Superior temporal gyrus (tissue), 1 donor: ENCODE data around the gene TNS3.
A peak's percentile ranks its signal among the peaks of the same experiment; 100 is the strongest.

Experiments
- DNase-seq: peaks from one replicate; pipeline ENCODE4 v3.0.0-alpha.2; 2016; ENCODE audit errors: extremely low spot score

TNS3 gene

DNA sequence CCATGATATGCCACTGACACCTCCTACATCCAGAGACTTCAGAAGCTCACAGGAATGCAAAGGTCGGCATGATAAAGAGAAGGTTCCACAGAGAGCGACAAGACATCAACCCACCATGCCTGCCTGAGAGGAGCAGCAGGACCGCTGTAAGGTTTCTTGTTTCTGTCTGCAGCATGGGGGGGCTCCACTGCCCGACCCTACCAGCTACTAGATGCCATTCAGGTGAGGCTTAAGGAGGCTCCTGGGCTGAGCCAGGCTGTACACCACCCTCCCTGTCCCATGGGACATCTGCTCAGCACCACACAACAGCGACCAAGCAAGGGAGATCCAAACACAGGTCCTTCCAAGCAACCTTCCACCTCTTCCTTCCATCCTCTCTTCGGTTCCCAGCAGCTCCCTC lies 234.6 kb downstream of the TNS3 start:
- no peak for DNase-seq

DNA sequence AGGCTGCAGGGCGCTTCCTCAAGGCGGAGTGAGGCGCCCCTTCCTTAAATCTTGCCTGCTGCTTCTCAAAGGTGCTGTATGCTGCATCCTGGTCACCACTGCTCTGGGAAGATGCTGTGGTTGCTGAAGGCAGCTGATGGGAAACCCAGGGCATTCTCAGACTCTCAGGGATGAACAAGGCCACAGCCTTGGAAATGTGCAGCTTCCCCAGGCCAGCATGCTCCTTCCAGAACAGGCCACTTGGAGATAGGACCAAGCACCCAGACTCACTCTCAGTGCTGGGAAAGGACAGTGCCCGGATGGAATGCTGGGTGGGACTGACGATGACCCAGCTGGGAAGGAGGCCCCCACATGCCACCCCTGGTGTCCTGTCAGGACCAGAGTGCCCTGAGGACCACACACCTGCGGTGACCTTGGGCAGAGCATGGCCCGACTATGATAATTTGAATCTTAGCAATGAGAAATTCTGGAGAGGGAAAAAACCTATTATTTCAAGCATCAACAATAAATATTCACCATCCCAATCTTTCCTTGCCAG lies 235.5 kb downstream of the TNS3 start:
- no peak for DNase-seq

DNA sequence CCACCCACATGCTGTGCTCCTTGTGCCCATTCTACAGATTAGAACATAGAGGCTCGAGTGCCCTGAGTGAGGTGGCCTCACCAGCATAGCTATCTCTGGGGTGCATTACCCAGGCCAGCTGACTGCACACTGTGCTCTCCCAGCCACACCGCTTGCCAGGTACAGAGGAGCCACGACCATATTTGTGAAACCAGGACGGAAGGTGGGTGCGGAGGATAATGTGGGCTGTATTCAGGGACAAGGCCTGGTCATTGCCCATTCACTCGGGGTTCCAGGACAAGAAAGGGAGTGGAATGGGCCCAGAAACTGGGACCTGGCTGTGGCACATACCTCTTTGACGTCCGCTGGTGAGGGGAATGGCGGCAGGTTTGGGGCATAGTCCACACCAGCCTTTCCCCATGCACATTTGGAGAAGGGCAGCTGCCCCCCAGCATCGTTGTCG lies 236.0 kb downstream of the TNS3 start:
- no peak for DNase-seq

DNA sequence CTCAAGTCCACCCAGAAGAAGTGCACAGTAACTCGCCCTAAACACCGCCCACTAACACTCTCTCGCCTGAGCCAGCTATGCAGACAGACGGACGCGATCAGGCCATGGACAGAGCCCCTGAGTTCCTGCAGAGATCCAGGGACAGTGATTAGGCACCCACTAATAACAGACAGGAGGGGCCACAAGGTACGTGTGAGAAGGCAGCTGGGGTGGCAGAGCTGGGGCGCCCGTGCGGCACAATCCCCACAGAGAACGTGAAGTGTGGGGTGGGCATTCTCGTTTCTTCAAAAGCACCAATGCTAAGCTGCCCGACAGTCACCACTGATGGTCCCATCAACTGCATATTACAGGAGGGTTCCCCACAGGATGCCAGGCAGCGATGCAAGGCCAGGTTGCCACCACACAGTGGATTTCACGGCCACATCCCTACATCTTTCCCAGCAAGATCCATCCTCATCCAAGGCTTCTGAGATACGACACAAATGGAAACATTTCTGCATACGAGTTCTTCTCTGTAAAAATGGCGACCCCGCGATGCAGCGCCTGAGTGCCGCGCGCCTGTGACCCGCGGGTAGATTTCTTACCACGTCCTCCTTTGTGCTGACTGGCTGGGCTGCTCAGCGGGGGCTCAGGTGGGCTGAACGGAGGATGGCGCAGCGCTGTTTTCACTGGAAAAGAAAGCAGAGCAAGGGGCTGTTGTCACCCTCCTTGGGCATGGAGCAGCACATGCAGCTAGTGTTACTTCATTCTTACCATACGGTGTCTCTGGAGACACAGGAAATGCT lies 237.5 kb downstream of the TNS3 start:
- no peak for DNase-seq

DNA sequence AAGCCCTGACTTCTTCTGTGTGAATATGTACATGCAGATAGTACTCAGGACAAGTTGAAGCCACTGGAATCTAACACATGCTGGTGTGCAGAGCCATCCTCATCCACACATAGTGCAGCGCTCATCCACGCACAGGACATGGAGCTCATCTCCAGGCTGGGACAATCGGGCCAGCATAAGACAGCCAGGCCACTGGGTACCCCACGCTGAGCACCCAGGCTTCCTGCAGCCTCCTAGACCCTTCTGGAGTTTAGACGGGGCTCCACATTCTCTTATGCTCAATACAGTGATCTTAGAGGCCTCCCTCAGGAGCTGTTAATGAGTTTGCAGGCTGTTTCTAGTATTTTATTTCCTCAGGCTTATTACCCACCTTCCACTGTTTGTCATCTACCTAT lies 238.9 kb downstream of the TNS3 start:
- DNase-seq: no peak

DNA sequence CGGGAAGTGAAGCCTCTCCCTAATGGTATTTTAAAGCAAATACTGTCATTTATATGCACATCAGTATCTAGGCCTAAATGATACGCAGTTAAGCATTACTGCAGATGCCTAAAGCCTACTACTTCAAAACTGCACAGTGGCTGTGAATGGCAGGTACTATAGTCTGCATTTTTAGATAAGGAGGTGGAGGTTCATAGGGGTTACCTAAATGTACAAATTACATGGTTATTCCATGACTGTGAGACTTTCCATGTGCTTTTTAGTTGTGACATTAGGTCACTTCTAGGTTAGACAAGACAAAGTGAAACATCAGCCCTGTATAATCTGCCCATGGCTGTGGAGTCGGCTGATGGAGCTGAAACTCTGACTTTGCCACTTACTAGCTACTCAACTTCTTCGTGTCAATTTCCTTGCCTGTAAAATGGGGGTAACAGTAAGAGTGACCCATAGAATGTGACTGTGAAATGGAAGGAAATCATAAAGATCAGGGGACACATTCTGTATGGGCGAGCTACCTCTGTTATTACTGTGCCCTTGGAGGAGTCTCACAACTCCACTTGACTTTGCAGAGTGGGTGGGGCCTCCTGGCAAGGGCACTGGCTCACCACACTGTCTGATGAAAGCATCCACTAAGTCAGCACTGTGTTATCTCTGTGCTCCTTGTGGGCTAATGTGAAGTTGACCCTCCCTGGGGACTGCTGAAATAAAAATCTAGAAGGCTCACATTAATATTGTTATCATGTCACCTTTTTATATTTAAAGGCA lies 239.4 kb downstream of the TNS3 start:
- DNase-seq: no peak

DNA sequence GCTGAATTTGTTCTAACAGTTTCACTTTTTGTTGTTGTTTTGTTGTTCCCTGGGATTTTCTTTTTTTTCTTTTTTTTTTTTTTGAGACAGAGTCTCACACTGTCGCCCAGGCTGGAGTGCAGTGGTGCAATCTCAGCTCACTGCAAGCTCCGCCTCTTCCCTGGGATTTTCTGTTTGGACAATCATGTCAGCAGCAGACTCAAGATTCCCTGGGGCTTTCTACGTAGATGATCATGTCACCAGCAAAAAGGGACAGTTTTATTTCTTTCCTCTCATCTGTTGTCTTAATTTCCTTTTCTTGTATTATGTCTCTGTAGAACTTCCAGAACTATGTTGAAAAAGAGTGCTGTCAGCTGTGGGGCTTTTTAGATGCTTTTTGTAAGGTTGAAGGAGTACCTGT lies 241.4 kb downstream of the TNS3 start:
- no peak for DNase-seq

DNA sequence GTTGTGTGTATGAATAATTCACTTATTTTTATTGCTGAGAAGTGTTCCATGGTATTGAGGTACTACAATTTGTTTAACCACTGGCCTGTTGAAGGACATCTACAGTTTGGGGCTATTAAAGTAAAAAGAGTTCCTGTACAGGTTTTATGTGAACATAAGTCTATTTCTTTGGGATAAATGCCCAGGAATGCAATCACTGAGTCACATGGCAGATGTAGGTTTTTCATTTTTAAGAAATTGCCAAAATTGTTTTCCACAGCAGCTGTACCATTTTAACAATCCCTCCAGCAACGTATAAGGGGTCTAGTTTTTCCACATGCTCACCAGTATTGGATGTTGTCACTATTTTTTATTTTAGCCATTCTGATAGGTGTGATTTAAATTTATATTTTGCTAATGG lies 243.9 kb downstream of the TNS3 start:
- no peak for DNase-seq

DNA sequence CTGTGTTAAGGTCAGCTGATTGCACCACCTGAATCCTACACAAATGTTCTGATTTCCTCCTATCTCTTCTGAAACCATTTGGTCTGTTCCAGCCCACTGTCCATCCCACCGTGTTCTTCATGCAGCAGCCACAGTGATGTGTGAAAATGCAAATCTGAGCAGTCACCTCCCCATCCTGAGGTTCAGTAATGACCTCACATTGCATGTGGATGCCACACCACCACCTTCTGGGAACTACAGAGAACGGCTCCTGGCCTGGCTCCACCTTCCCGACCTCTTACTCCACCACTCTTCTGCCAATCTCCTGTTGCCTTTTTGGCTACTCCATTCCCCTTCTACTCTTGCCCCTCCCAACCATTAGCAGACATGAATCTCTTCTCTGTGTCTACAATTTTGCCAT lies 244.4 kb downstream of the TNS3 start:
- no peak for DNase-seq

DNA sequence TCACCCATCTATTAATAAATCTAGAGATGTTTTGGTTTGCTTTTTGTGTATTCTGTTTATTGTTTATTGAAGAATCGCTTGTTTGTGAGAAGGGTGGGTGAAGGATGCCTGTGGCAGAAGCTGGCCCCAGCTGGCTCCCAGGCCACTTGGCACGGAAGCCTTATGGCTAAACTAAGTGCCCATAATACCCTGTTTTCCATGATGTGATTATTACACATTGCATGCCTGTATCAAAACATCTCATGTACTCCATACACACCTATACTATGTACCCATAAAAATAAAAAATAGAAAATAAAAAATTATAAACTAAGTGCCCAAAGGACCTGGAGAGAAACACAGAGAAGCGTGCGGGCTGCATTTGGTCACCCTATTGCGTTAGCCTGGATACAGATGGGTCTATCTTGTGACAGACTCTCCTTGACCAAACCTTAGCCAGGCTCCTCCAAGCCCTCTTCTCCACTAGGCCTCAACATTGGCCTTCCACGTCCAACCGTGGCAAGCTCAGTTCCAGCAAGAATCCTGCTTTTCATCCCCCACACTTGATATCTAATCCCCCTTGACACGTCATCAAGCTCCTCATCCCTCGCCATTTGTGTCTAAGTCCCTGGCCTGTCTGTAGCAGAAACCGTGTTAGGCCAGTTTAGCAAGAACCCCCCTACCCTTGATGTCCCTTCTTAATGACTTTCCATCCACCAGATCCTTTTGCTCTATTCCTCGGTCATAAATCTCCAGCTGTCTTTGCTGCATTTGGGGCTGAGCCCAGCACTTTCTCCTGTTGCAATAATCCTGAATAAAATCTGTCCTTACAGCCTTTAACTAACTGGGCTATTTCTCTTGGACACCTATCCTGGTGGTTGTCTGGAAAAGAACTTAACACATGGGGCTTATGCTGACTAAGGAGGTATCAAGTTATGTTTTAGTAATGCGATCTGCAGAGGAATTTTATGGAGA lies 245.2 kb downstream of the TNS3 start:
- DNase-seq: no peak

DNA sequence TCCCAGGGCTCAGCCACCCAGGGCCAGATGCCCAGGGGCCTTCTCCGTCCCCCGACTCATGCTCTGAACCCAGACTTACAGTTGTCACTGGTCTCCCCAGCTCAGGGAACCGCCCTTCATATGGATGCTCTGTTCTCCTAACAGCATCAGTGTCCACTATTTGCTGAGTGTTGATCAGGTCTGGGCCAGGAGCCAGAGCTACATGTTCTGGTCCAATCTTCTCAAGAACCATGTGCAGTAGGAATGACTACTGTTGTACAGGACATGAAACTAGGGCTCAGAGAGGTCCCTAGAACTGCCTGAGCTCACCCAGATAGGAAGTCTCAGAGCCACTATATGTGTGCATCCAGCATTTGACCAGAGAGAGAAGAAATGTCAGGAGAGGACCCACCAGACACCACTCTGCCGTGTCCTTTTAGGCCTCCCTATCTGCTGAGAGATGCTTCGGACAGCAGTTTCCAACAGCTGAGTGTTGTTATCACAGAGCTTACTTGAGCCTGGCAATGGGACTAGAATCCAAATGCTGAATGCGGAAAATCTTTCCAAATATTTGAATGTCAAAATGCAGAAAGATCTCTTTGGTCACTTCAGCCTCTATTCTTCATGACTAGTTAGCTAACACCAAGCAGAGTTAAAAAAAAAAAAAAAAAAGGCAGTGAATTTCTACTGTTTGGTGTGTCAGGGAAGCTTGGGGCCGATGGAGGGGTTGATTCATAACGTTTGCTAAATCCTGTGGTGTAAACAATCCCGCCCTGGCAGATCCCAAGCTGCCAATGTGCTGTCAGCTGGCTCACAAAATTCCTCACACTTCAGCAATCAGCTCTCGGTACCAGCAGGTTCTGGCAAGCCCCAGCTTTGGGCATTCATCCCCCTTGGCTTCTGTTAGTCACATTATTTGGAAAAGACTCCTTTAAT lies 246.1 kb downstream of the TNS3 start:
- peak; percentile 55 for DNase-seq

DNA sequence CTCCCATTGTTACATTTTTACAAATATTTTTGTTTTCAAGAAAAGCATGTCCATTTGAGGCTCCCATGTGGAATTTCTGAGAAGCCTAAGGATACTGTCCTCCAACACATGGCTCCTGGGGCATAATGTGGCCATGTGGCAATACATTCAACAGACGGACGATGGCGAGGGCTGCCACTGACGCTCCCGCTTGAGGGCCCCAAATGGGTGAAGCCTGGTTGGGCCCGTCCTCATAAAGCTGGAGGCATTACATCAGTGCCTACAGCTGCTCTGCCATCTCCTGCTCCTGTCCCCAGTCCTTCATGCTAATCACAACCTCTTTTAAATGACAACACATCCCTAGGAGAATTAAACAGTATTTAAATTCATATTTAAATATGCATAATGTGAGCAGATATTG lies 246.8 kb downstream of the TNS3 start:
- no peak for DNase-seq

DNA sequence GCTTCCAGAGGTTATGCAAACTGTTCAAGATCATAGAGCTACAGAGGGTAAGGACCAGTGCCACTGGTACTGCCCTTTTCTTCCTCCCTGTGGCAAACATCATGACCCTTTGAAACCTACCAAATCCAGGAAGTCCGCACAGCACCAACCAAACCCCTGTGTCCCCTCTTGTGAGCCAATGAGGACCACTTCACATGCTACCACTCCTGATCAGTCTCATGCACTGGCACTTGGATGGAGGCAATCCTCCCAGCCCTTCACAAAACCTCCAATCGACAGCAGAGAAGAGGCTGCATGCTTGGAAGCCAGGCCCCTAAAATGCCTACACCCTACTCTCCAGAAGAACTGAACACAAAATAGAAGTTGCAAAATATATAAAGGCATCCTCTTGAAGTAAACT lies 248.0 kb downstream of the TNS3 start:
- no peak for DNase-seq

DNA sequence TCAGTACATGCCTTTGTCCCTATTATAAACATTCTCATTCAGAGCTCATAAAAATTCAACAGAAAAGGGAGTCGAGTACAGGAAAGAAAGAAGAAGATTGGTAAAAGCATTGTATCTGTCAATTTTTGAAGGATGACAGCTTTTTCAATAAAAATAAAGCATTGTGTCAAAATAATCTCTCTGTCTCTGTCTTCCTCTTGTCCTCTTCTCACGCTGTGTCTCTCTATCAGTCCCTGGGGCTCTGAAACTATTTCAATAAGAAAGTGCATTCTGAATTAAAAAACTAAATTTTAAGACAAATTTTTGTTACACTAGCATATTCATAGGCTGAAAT lies 248.4 kb downstream of the TNS3 start:
- DNase-seq: no peak

DNA sequence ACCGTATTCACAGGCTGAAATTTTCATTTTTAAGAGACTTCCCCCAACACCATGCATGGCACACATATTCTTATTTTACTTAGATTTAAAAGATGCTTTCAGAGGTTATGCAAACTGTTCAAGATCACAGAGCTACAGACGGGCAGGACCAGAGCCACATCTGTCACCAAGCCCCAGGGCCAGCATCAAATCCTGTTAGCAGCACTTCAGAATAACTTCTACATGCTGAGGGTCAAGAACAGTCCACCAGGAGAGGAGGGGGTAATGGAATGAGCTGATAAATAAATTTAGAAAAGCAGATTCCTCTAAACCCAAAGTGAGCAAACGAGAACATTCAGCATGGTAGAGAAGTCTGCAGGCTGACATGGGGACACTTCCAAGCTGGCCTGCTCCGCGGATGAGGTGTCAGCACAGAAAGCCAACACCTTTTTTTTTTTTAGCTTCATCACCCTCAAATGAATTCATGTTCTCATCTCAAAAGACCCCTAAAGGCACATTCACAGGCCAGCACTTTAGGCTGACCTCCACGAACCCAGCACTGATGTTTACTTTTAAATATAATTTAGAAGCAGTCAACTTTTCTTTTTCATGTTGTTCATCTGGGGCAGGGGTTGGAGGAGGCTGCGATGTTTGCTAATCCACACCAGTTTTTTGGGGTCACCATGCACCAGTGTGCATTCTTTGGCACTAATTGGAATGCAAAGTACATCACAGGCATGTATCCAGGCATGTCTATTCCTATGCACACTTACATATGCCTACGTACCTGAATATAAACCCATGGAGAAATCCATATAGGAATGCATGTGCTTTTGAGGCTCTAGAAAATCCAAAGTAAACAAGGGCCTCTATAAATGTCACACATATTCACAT lies 249.0 kb downstream of the TNS3 start:
- no peak for DNase-seq

DNA sequence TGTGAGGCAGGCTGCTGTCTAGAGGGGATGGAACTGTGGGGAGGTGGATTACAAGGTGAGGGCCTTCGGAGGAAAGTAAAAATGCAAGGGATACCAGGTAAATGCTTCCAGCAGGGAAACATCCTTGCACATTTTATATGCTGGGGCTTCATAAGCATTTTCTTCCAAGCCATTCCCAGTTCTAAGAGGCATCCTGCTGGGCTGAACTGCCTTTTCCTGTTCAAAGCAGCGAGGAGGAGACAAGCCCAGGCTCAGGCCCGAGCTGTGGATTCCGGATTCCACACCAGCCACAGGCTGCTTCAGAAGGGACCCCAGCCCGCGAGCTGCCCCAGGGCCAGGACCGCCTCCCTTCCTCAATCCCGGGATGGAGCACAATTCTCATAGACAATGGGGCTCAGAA lies 249.7 kb downstream of the TNS3 start:
- DNase-seq: no peak

DNA sequence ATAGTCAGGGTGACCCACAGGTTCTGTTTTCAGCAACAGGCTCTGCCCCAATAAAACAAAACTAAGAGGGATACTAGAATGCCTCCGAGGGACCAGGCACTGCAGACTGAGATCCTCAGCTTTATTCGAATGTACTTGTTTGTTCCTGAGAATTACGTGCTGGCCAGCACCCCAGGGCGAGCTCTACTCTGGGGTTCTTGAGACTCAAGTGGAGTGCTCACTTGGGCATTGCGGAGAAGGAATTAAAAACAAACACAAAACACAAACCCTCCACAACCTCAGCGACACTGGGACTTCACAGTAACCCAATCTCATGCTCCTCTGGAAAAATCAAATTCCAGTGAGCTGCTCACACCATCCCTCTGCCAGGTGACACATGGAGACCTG lies 250.7 kb downstream of the TNS3 start:
- DNase-seq: no peak

DNA sequence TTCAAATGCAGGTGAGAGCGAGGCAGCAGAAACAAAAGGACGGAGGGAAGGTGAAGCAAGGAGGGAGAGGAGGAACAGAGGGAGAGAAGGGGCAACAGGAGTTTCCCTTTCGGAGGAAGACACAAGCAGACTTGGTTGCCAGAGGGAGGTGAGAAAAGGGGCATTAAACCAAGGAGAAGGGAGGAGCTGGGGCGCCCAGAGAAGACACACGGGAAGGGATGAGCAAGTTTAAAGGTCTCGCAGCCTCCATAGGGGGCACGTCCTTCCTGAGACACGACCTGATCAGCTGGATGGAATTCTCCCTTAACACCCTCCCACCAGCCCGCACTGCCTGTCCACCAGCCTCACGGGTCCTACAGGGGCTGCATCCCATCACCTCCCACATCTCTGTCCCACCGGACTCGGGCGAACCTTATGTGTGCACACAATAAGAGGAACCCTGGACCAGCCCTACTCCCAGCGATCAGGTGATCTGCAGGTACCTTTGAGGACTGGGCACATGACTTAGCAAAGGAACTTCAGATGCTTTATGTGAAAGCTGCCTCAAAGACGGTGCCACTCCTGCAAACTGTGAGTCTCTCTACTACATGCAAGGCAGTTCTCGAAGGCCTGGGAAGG lies 251.2 kb downstream of the TNS3 start:
- no peak for DNase-seq

DNA sequence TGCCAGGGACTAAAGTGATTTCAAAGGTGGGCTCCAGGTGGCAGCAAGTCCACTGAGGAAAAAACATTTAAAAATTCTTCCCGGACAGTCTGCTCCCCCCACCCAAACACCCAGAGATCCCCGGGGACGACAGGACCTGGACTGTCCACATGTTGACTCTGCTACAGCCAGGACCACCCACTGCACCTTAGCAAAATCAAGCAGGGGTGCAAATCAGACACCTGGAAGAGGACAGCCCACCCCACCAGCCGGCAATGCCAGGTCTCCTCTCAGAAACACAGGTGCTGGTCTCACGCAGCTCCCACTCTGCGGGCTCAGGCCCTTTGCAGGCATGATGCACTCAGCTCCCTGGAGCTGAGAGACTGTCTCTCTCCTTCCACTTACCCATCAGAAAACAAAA lies 251.9 kb downstream of the TNS3 start:
- DNase-seq: no peak
